Astrocyte (in vitro differentiated cells and primary cell): ENCODE results near the gene MPDU1. TPM values are rescaled to one million over a fixed set of nuclear protein-coding genes. Genes with fewer than 3 reads are reported as not detected.

Source experiments
- DNase-seq: peaks from one replicate; pipeline ENCODE4 v3.0.0-alpha.2; 2010; ENCODE audit warnings: low read depth
- FAIRE-seq: peaks from 2 replicates; lab custom pipeline; 2011; peaks lifted over from hg19 to GRCh38; lab: Jason Lieb, UNC
- H2AFZ ChIP-seq: 2 replicates; pipeline ENCODE4 v1.6.0; 2012; ENCODE audit warnings: low read depth, low read length, inconsistent platforms
- H3K27ac ChIP-seq: 2 replicates; pipeline ENCODE4 v1.5.1; 2011; ENCODE audit warnings: low read depth, low read length, inconsistent platforms
- H3K27me3 ChIP-seq: 2 replicates; pipeline ENCODE4 v1.6.0; 2011; ENCODE audit warnings: low read length, inconsistent platforms; ENCODE audit not compliant: insufficient read depth
- H3K36me3 ChIP-seq: 2 replicates; pipeline ENCODE4 v1.5.1; 2011; ENCODE audit warnings: low read length, inconsistent platforms; ENCODE audit not compliant: insufficient read depth
- H3K4me1 ChIP-seq: 2 replicates; pipeline ENCODE4 v1.5.1; 2011; ENCODE audit warnings: low read length, inconsistent platforms; ENCODE audit not compliant: insufficient read depth
- H3K4me2 ChIP-seq: 2 replicates; pipeline ENCODE4 v1.6.0; 2012; ENCODE audit warnings: low read length, inconsistent platforms
- H3K4me3 ChIP-seq: 2 replicates; pipeline ENCODE4 v1.5.1; 2011; ENCODE audit warnings: low read depth, mild to moderate bottlenecking, low read length, inconsistent platforms; ENCODE audit not compliant: insufficient read depth
- H3K79me2 ChIP-seq: 2 replicates; pipeline ENCODE4 v1.6.0; 2012; ENCODE audit warnings: mild to moderate bottlenecking, low read length, inconsistent platforms; ENCODE audit not compliant: insufficient read depth
- H3K9ac ChIP-seq: 2 replicates; pipeline ENCODE4 v1.6.0; 2012; ENCODE audit warnings: mild to moderate bottlenecking, low read length, inconsistent platforms
- H3K9me3 ChIP-seq: 2 replicates; pipeline ENCODE4 v1.5.1; 2012; ENCODE audit warnings: low read depth, mild to moderate bottlenecking, low read length, inconsistent platforms; ENCODE audit not compliant: insufficient read depth
- H4K20me1 ChIP-seq: 2 replicates; pipeline ENCODE4 v1.6.0; 2012; ENCODE audit warnings: low read length, inconsistent platforms; ENCODE audit not compliant: insufficient read depth
- H3K27ac Mint-ChIP-seq: one replicate; pipeline ENCODE4 v1.8.0; 2021; ENCODE audit warnings: mild to moderate bottlenecking, mixed read lengths; ENCODE audit not compliant: unreplicated experiment
- H3K27me3 Mint-ChIP-seq: one replicate; pipeline ENCODE4 v1.8.0; 2021; ENCODE audit warnings: low read depth, mixed read lengths; ENCODE audit not compliant: unreplicated experiment
- H3K36me3 Mint-ChIP-seq: one replicate; pipeline ENCODE4 v1.8.0; 2021; ENCODE audit warnings: low read depth, mixed read lengths; ENCODE audit not compliant: unreplicated experiment
- H3K4me1 Mint-ChIP-seq: one replicate; pipeline ENCODE4 v1.8.0; 2021; ENCODE audit warnings: low read depth, mixed read lengths; ENCODE audit not compliant: unreplicated experiment
- H3K4me3 Mint-ChIP-seq: one replicate; pipeline ENCODE4 v1.8.0; 2021; ENCODE audit warnings: mild to moderate bottlenecking, moderate library complexity, mixed read lengths; ENCODE audit not compliant: unreplicated experiment
- H3K9me3 Mint-ChIP-seq: one replicate; pipeline ENCODE4 v1.8.0; 2021; ENCODE audit warnings: mild to moderate bottlenecking, mixed read lengths; ENCODE audit not compliant: unreplicated experiment
- CTCF ChIP-seq: IDR thresholded peaks from 2 replicates; pipeline ENCODE4 v1.5.1; 2011; ENCODE audit warnings: low read depth, mild to moderate bottlenecking, inconsistent platforms, low read length, moderate library complexity; ENCODE audit not compliant: insufficient read depth
- EZH2 ChIP-seq: IDR thresholded peaks from 2 replicates; pipeline ENCODE4 v1.6.1; 2012; ENCODE audit warnings: mild to moderate bottlenecking, low read length, inconsistent platforms; ENCODE audit not compliant: insufficient read depth
- total RNA-seq: library from RNA; stranded (reverse); gene quantifications from 2 replicates; pipeline ENCODE4 v1.2.1, GENCODE V29; 2021

MPDU1 gene
- total RNA-seq, 1 donor from 2014 or later: 51.2 TPM

- H3K27me3 ChIP-seq: no peaks in the 10 kb centered on the region
- no peak overlapping the region for H3K9ac ChIP-seq
- H3K27ac ChIP-seq: no peak overlapping the region
- peaks cover 11% of the 10 kb centered on the region for H3K4me1 ChIP-seq
- H3K27me3 Mint-ChIP-seq: peaks cover 24% of the 10 kb centered on the region
- no peak overlapping the region for H3K4me3 ChIP-seq
- DNase-seq: no peak
- H3K4me2 ChIP-seq: no peak overlapping the region
- peaks cover 3% of the 10 kb centered on the region for H3K9me3 Mint-ChIP-seq
- no peaks in the 10 kb centered on the region for H4K20me1 ChIP-seq
- H3K36me3 Mint-ChIP-seq: no peaks in the 10 kb centered on the region
- no peak for FAIRE-seq
- peak overlapping the region; percentile 21 for H3K4me3 Mint-ChIP-seq
- TF ChIP-seq EZH2 (no peak), CTCF (no peak)
- H3K36me3 ChIP-seq: no peaks in the 10 kb centered on the region
- H3K4me1 Mint-ChIP-seq: no peaks in the 10 kb centered on the region
- H3K9me3 ChIP-seq: no peaks in the 10 kb centered on the region
- H3K79me2 ChIP-seq: no peaks in the 10 kb centered on the region
- no peak overlapping the region for H3K27ac Mint-ChIP-seq
- no peak overlapping the region for H2AFZ ChIP-seq
Observed at GRCh38 chr17:7550344-7550743, 33.3 kb upstream of the MPDU1 start.

- FAIRE-seq: no peak
Observed at GRCh38 chr17:7551396-7551795, 32.3 kb upstream of the MPDU1 start.

More at GRCh38 chr17:7551396-7551795, 32.3 kb upstream of the MPDU1 start:
- no peak for TF ChIP-seq EZH2
- no peak for TF ChIP-seq CTCF
- Histone ChIP-seq H4K20me1 (no peaks in the 10 kb centered on the region), H3K4me3 (no peak overlapping the region), H3K36me3 (no peaks in the 10 kb centered on the region), H3K27me3 (no peaks in the 10 kb centered on the region), H3K4me2 (no peak overlapping the region), H3K79me2 (no peaks in the 10 kb centered on the region), H3K9me3 (no peaks in the 10 kb centered on the region), H2AFZ (no peak overlapping the region), H3K4me1 (peaks cover 11% of the 10 kb centered on the region), H3K27ac (no peak overlapping the region), H3K9ac (no peak overlapping the region)
- H3K27me3 Mint-ChIP-seq: peaks cover 24% of the 10 kb centered on the region
- H3K4me3 Mint-ChIP-seq: peak overlapping the region; percentile 16
- no peaks in the 10 kb centered on the region for H3K36me3 Mint-ChIP-seq
- no peaks in the 10 kb centered on the region for H3K4me1 Mint-ChIP-seq
- H3K27ac Mint-ChIP-seq: no peak overlapping the region
- H3K9me3 Mint-ChIP-seq: peaks cover 3% of the 10 kb centered on the region
- DNase-seq: no peak
